ENCODE results near the gene LIN7C. TPM values are rescaled to one million over a fixed set of nuclear protein-coding genes. Genes with fewer than 3 reads are reported as not detected.
"Not testable (repeated sequence)": the region's sequence is repeated elsewhere in the genome, so short reads cannot be mapped to it uniquely, and the experiment has no call there.

The LIN7C gene
- total and polyA plus RNA-seq, 9 of the 15 experiments (the other 6 are each of a cell fraction or from before 2014, with no cell fraction given): 10.8 to 52.7 (median 21.5) TPM

- DNase-seq (ENCODE audit: extremely low read depth in 1 of 4, low spot score in 3 of 4) (peak in 1 of 4 experiments; percentile 51), ATAC-seq (peak; percentile 56)
- H3K27me3 ChIP-seq (ENCODE audit: control insufficient read depth in 2 of 2, insufficient read depth in 2 of 2, low read length in 2 of 2); H3K79me2 ChIP-seq (ENCODE audit: control insufficient read depth, insufficient read depth, low read length); H3K4me1 ChIP-seq (replicated peaks in 1 of 2; ENCODE audit: control insufficient read depth in 2 of 2, insufficient read depth in 2 of 2, low read length in 2 of 2); H3K36me3 ChIP-seq (ENCODE audit: control insufficient read depth, insufficient read depth, low read length); H3K4me3 ChIP-seq; H3K9me1 ChIP-seq (ENCODE audit: control insufficient read depth, insufficient read depth, low read length); CTCF ChIA-PET (ENCODE audit: low intra/inter-chr PET ratio); FAIRE-seq; H3K9me3 ChIP-seq (replicated peaks; ENCODE audit: control insufficient read depth, insufficient read depth, low read depth, low read length); BruUV-seq (replicated peaks); in situ Hi-C loops (cut with MboI); intact Hi-C loops (cut with micrococcal nuclease); H4K20me1 ChIP-seq (replicated peaks; ENCODE audit: control insufficient read depth, insufficient read depth, low read length); H3K4me2 ChIP-seq (ENCODE audit: insufficient read depth, low read length): not testable (repeated sequence)
- peak overlapping the region; percentile 41 for H2AFZ ChIP-seq (ENCODE audit: low read depth, low read length)
- peak overlapping the region; percentile 69; the same call in 2 of the 3 replicates for H3K27ac ChIP-seq (ENCODE audit: extremely low read depth, low read depth, low read length)
- peak; percentile 49 for TF ChIP-seq PRDM10 (IDR thresholded peaks at IDR 0.05; ENCODE audit: partially characterized antibody)
- POLR2A ChIA-PET: interaction anchor here (1.7 kb wide), 1 partner anchor 17 kb away, joined by 4 read pairs; no protein-coding TSS in a partner anchor
- 85% methylated on average over 4 of the region's 5 CpGs for WGBS (ENCODE audit: insufficient coverage, low coverage, missing lambda C conversion rate)
- H3K9ac ChIP-seq (ENCODE audit: insufficient read depth in 1 of 2, low read depth in 2 of 2, low read length in 2 of 2): peak overlapping the region in 1 of 2 experiments; percentile 34; a peak in 1 of 4 replicates
Observed at GRCh38 chr11:27448184-27448540, 58.4 kb downstream of the LIN7C start.
